OCI-LY1 (cell line): ENCODE data around the gene CHMP4B.

Source experiments
- H2AFZ ChIP-seq: fragments of 200-600 bp; sonication (generic), shearing (Covaris generic); 2 replicates; pipeline ENCODE4 v1.6.0; 2014; ENCODE audit warnings: antibody characterized with exemption, mild to moderate bottlenecking, low read length
- H3F3A ChIP-seq: fragments of 200-600 bp; sonication (generic), shearing (Covaris generic); 2 replicates; pipeline ENCODE4 v1.6.0; 2014; ENCODE audit warnings: mild to moderate bottlenecking, antibody characterized with exemption, low read length, moderate library complexity; ENCODE audit not compliant: insufficient read depth
- H3K27ac ChIP-seq: fragments of 200-600 bp; sonication (generic); 2 replicates; pipeline ENCODE4 v1.5.1; 2014; ENCODE audit warnings: low read length, mixed run types, mild to moderate bottlenecking, low read depth; ENCODE audit not compliant: poor library complexity, severe bottlenecking
- H3K27me3 ChIP-seq: fragments of 200-600 bp; sonication (generic); 2 replicates; pipeline ENCODE4 v1.6.0; 2014; ENCODE audit warnings: antibody characterized with exemption, mild to moderate bottlenecking, low read length, moderate library complexity; ENCODE audit not compliant: insufficient read depth
- H3K36me3 ChIP-seq: fragments of 200-600 bp; sonication (generic); 2 replicates; pipeline ENCODE4 v1.6.1; 2014; ENCODE audit warnings: mild to moderate bottlenecking, antibody characterized with exemption, low read length, moderate library complexity, mixed read lengths; ENCODE audit not compliant: insufficient read depth
- H3K4me1 ChIP-seq: fragments of 200-600 bp; sonication (generic); 2 replicates; pipeline ENCODE4 v1.5.1; 2014; ENCODE audit warnings: mild to moderate bottlenecking, low read length, moderate library complexity; ENCODE audit not compliant: insufficient read depth, severe bottlenecking
- H3K4me2 ChIP-seq: fragments of 200-600 bp; sonication (generic), shearing (Covaris generic); 2 replicates; pipeline ENCODE4 v1.6.1; 2014; ENCODE audit warnings: low read length
- H3K4me3 ChIP-seq: fragments of 200-600 bp; sonication (generic); 2 replicates; pipeline ENCODE4 v1.5.1; 2014; ENCODE audit warnings: low read length, low read depth, mild to moderate bottlenecking, mixed read lengths; ENCODE audit not compliant: poor library complexity, severe bottlenecking
- H3K79me2 ChIP-seq: fragments of 200-600 bp; shearing (Covaris generic); 2 replicates; pipeline ENCODE4 v1.6.1; 2016; ENCODE audit warnings: mixed run types, low read length, mixed read lengths; ENCODE audit not compliant: insufficient read depth
- H3K9ac ChIP-seq: fragments of 200-600 bp; sonication (generic), shearing (Covaris generic); 2 replicates; pipeline ENCODE4 v1.6.1; 2014; ENCODE audit warnings: mild to moderate bottlenecking, low read length, mixed read lengths
- H3K9me2 ChIP-seq: fragments of 200-600 bp; sonication (generic), shearing (Covaris generic); 2 replicates; pipeline ENCODE4 v1.6.1; 2014; ENCODE audit warnings: low read depth, mild to moderate bottlenecking, low read length, mixed read lengths
- H3K9me3 ChIP-seq: fragments of 200-600 bp; shearing (Covaris generic); 2 replicates; pipeline ENCODE4 v1.6.1; 2014; ENCODE audit warnings: low read length, mixed read lengths
- H4K20me1 ChIP-seq: fragments of 200-600 bp; sonication (generic), shearing (Covaris generic); 2 replicates; pipeline ENCODE4 v1.6.0; 2016; ENCODE audit warnings: mild to moderate bottlenecking, low read length; ENCODE audit not compliant: insufficient read depth
- EZH2 ChIP-seq: fragments of 200-600 bp; sonication (generic), shearing (Covaris generic); IDR thresholded peaks from 2 replicates; pipeline ENCODE4 v1.8.0; 2017; ENCODE audit warnings: borderline replicate concordance, mixed run types, mild to moderate bottlenecking, antibody characterized with exemption, low read length, moderate library complexity, mixed read lengths
- TF ChIP-seq, protein P1 (sequence below): fragments of 200-600 bp; sonication (generic), shearing (Covaris generic); IDR thresholded peaks from 2 replicates; pipeline ENCODE4 v1.5.1; 2017; ENCODE audit warnings: mild to moderate bottlenecking, antibody characterized with exemption, low read length, moderate library complexity, mixed read lengths

The CHMP4B gene

GRCh38 chr20:33810885-33811775, at the start of gene CHMP4B:
TSS of gene CHMP4B (plus strand) at chr20:33811348. CDS start at chr20:33811469, 121 bp downstream.
- Histone ChIP-seq H3K4me2 (peak within 1 kb of the TSS; percentile 88), H3K79me2 (peaks cover 39% of the 10 kb centered on the region), H3K27ac (peak within 1 kb of the TSS; percentile 81)

GRCh38 chr20:33761698-33762250, 49.4 kb upstream of the CHMP4B start:
- Histone ChIP-seq H3K9me3 (peaks cover 7% of the 10 kb centered on the region), H4K20me1 (no peaks in the 10 kb centered on the region), H3K36me3 (peaks cover 16% of the 10 kb centered on the region), H3F3A (no peaks in the 10 kb centered on the region), H3K27ac (no peak overlapping the region), H3K4me3 (no peak overlapping the region), H3K4me2 (no peak overlapping the region), H2AFZ (no peak overlapping the region), H3K79me2 (no peaks in the 10 kb centered on the region), H3K27me3 (no peaks in the 10 kb centered on the region), H3K9ac (no peak overlapping the region), H3K4me1 (no peaks in the 10 kb centered on the region), H3K9me2 (no peaks in the 10 kb centered on the region)
- TF ChIP-seq, protein P1, sequence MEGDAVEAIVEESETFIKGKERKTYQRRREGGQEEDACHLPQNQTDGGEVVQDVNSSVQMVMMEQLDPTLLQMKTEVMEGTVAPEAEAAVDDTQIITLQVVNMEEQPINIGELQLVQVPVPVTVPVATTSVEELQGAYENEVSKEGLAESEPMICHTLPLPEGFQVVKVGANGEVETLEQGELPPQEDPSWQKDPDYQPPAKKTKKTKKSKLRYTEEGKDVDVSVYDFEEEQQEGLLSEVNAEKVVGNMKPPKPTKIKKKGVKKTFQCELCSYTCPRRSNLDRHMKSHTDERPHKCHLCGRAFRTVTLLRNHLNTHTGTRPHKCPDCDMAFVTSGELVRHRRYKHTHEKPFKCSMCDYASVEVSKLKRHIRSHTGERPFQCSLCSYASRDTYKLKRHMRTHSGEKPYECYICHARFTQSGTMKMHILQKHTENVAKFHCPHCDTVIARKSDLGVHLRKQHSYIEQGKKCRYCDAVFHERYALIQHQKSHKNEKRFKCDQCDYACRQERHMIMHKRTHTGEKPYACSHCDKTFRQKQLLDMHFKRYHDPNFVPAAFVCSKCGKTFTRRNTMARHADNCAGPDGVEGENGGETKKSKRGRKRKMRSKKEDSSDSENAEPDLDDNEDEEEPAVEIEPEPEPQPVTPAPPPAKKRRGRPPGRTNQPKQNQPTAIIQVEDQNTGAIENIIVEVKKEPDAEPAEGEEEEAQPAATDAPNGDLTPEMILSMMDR: no peak
- no peak for TF ChIP-seq EZH2

More at GRCh38 chr20:33810885-33811775, at the start of gene CHMP4B:
- Histone ChIP-seq H3K4me1 (peaks cover 29% of the 10 kb centered on the region), H3K9ac (peak within 1 kb of the TSS; percentile 96), H3K9me3 (no peaks in the 10 kb centered on the region), H3F3A (no peaks in the 10 kb centered on the region), H3K36me3 (peaks cover 19% of the 10 kb centered on the region), H3K27me3 (no peaks in the 10 kb centered on the region), H4K20me1 (no peaks in the 10 kb centered on the region), H3K4me3 (peak within 1 kb of the TSS; percentile 92), H2AFZ (peak within 1 kb of the TSS; percentile 41; the same call in 1 of the 2 replicates), H3K9me2 (no peaks in the 10 kb centered on the region)
- TF ChIP-seq, protein P1: no peak
- TF ChIP-seq EZH2: no peak

DNA sequence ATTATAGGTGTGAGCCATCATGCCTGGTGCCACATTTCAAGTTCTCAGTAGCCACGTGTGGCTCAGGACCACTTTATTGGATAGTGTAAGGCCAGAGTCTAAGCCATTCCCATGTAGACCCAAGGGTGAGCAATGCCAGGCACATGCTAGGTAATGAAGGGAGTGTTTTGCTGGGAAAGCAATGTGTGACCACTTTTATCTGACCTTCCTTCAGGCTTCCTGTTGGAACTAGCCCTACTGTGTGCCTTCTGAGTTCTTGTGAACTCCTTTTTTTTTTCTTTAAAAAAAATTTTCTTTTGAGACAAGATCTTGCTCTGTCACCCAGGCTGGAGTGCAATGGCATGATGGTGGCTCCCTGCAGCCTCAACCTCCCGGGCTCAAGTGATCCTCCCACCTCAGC, 46.0 kb upstream of the CHMP4B start:
- no peak overlapping the region for H2AFZ ChIP-seq
- H3K9ac ChIP-seq: no peak overlapping the region
- H4K20me1 ChIP-seq: no peaks in the 10 kb centered on the region
- no peak overlapping the region for H3K4me3 ChIP-seq
- TF ChIP-seq, protein P1: no peak
- TF ChIP-seq EZH2: no peak
- no peaks in the 10 kb centered on the region for H3K4me1 ChIP-seq
- H3K4me2 ChIP-seq: no peak overlapping the region
- H3K9me3 ChIP-seq: no peaks in the 10 kb centered on the region
- H3K27ac ChIP-seq: no peak overlapping the region
- H3K27me3 ChIP-seq: no peaks in the 10 kb centered on the region
- H3K79me2 ChIP-seq: no peaks in the 10 kb centered on the region
- no peaks in the 10 kb centered on the region for H3K9me2 ChIP-seq
- no peaks in the 10 kb centered on the region for H3K36me3 ChIP-seq
- no peaks in the 10 kb centered on the region for H3F3A ChIP-seq
